Measurements from ENCODE around the gene PRSS27. TPM values are rescaled to one million over a fixed set of nuclear protein-coding genes. Genes with fewer than 3 reads are reported as not detected.

PRSS27 gene
- total RNA-seq, 2 experiments from 2014 or later: 1.9 to 2.0 TPM

DNA sequence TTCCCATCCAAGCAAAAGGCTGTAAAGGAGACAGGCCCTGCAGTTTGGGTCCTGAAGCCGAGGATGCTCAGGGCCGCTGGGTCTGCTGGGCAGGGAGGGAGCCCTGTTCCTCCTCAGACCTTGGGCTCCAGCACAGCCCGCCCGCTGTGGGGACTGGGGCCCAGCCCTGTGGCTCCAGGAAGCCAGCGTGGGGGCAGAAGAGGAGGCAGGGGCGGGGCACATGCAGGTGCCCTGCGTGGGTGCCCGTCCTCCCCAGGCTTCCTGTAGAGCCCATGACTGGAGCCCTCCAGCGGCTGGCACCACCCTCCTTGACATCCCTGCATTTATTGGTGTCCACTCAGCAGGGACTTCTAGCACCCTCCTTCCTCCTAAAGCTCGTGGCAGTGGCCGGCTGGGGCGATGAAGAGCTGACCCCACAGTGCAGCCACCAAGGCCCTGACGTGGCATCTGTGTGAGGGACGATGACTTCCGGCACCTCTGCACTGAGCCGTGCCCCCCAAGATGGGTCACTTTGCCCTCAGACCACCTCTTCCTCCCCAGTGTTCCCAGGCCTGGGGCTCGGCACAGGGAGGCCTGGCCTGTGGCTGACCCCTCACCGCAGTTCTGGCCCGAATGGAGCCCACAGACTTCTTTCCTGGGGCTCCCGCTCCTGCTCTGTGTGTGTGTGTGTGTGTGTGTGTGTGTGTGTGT is 9.9 kb downstream of the PRSS27 start:
- H3K36me3 Mint-ChIP-seq: peaks cover 4% of the 10 kb centered on the region

DNA sequence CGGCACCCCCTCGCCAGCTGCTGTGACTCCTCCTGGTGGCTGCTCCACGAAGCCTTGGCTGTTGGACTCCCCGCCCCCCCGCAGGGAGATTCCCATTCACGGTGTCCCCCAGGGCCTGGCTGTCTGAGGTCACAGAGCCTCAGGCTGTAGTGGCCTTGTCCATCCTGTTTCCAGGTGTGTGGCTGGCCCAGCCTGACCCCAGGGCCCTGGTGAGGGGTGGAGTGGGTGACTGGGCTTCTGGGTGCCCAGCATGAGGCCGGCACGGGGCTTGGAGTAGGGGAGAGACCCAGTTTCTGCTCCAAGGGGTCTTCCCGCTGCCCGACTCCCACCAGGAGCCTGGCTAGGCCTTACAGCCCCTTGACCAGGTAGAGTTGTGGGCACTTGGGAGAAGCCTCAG is 10.4 kb downstream of the PRSS27 start:
- Mint-ChIP-seq H3K4me3 (no peak overlapping the region), H3K27ac (no peak overlapping the region), H3K27me3 (peaks cover 4% of the 10 kb centered on the region), H3K9me3 (no peaks in the 10 kb centered on the region), H3K4me1 (no peaks in the 10 kb centered on the region), H3K36me3 (peaks cover 4% of the 10 kb centered on the region)
- no peak for DNase-seq

More for the DNA sequence above, 9.9 kb downstream of the PRSS27 start:
- peaks cover 8% of the 10 kb centered on the region for H3K27me3 Mint-ChIP-seq
- DNase-seq: no peak
- H3K4me3 Mint-ChIP-seq: no peak overlapping the region
- H3K27ac Mint-ChIP-seq: no peak overlapping the region
- no peaks in the 10 kb centered on the region for H3K9me3 Mint-ChIP-seq
- H3K4me1 Mint-ChIP-seq: peaks cover 3% of the 10 kb centered on the region

- Mint-ChIP-seq H3K4me1 (no peaks in the 10 kb centered on the region), H3K27ac (no peak overlapping the region), H3K4me3 (no peak overlapping the region), H3K36me3 (peaks cover 4% of the 10 kb centered on the region), H3K9me3 (no peaks in the 10 kb centered on the region), H3K27me3 (peaks cover 4% of the 10 kb centered on the region)
- DNase-seq: no peak
These were observed 11.0 kb downstream of the PRSS27 start for GRCh38 chr16:2708955-2709587.

DNA sequence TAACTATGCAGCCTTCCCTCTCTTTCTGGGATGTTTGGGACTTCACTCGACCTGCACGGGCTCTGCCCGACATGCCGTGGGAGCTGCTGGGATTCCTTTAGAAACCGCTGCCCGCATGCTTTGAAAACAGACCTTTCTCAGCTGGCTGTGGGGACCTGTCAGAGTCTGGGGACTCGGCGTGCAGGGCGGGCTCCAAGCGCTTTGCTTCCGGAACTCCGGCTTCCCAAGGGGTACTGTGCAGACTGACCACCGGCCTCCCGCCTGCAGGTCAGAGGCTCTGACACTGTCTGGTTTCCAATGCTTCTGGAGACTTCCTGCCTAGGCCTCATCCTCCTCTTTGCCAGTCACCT is 11.8 kb downstream of the PRSS27 start:
- H3K4me3 Mint-ChIP-seq: no peak overlapping the region
- no peaks in the 10 kb centered on the region for H3K4me1 Mint-ChIP-seq
- H3K36me3 Mint-ChIP-seq: peaks cover 4% of the 10 kb centered on the region
- no peaks in the 10 kb centered on the region for H3K9me3 Mint-ChIP-seq
- H3K27ac Mint-ChIP-seq: no peak overlapping the region
- H3K27me3 Mint-ChIP-seq: no peaks in the 10 kb centered on the region
- no peak for DNase-seq

DNA sequence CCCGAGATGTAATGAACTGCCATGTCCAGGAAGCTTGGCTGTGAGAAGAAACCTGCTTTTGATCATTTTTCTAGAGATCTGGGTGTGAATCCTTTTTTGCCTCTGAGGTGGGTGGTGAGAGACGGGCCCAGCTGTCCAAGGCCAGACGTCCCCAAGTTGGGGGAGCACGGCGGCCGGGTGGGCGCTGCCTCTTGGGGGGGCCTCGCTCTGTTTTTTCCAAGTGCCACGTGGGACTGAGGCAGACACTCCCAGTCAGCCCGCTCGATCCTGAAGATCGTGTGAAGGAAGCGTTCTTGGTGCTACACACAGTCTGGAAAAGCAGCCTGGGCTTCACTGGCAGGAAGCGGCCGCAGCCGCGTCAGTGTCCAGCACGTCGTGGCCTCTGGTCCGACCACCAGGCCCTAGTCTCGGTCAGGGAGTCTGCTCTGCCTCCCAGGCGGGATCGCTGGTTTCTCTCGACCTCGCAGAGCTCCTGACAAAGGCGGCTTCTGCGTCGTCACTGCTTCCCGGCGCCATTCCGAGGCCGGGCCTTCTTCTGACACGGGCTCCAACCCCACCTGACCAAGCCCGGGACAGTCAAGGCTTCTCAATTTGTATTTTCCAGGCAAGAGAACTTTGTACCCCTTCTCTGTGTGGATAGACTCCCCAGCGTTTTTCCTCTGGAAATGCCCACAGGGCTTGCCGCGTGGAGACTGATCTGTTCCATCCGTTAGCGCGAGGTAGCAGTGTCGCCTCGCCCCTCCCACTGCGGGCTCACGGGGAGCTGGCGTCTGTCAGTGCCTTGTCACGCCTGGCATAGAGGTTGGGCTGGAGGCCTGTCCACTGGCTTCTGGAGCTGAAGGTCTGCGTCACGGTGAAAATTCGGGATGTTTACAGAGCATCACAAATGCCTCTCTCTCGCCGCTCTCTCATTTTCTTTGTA is 12.4 kb downstream of the PRSS27 start:
- no peak overlapping the region for H3K4me3 Mint-ChIP-seq
- no peak overlapping the region for H3K27ac Mint-ChIP-seq
- no peaks in the 10 kb centered on the region for H3K27me3 Mint-ChIP-seq
- no peaks in the 10 kb centered on the region for H3K4me1 Mint-ChIP-seq
- DNase-seq: no peak
- peaks cover 4% of the 10 kb centered on the region for H3K36me3 Mint-ChIP-seq
- no peaks in the 10 kb centered on the region for H3K9me3 Mint-ChIP-seq

DNA sequence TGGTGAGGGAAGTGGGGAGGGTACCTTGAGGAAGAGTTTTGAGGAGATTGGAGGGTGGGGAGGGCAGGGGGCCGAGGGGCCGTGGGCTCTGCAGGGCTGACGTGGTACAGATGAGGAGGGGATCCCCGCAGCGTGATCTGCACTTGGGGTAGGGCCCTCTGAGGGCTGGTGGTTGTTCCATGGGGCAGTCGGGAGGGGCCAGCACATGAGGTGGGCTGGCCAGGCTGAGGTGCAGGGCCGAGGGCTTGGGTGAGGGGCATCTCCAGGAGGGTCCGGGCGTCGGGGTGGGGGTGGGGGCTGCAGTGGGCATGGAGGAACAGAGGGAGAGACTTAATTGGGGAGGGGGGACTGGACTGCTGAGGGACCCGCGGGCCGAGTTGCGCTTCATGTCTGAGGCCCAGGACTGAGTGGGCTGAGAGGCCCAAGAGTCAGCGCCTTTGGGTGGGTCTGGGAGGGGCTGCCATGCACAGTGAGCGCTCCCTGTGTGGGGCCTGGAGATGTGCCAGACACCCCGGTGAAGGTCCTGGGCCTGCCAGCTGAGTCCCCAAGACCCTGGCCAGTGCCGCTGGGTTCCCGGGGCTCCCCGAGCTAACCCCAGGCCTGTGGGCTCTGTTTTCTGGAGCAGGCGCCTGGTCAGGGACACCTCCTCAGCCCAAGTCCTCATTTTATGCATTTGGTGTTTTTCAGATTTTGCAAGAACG is 13.3 kb downstream of the PRSS27 start:
- no peaks in the 10 kb centered on the region for H3K9me3 Mint-ChIP-seq
- H3K36me3 Mint-ChIP-seq: peaks cover 4% of the 10 kb centered on the region
- no peak overlapping the region for H3K4me3 Mint-ChIP-seq
- no peaks in the 10 kb centered on the region for H3K4me1 Mint-ChIP-seq
- no peaks in the 10 kb centered on the region for H3K27me3 Mint-ChIP-seq
- H3K27ac Mint-ChIP-seq: no peak overlapping the region
- no peak for DNase-seq

GRCh38 chr16:2706085-2706484 is 13.9 kb downstream of the PRSS27 start:
- Mint-ChIP-seq H3K9me3 (no peaks in the 10 kb centered on the region), H3K27ac (no peak overlapping the region), H3K4me1 (no peaks in the 10 kb centered on the region), H3K4me3 (no peak overlapping the region), H3K27me3 (no peaks in the 10 kb centered on the region), H3K36me3 (peaks cover 4% of the 10 kb centered on the region)
- DNase-seq: no peak

GRCh38 chr16:2705351-2705750 is 14.7 kb downstream of the PRSS27 start:
- Mint-ChIP-seq H3K36me3 (peaks cover 4% of the 10 kb centered on the region), H3K27me3 (no peaks in the 10 kb centered on the region), H3K4me1 (no peaks in the 10 kb centered on the region), H3K4me3 (no peak overlapping the region), H3K27ac (no peak overlapping the region), H3K9me3 (no peaks in the 10 kb centered on the region)
- no peak for DNase-seq

DNA sequence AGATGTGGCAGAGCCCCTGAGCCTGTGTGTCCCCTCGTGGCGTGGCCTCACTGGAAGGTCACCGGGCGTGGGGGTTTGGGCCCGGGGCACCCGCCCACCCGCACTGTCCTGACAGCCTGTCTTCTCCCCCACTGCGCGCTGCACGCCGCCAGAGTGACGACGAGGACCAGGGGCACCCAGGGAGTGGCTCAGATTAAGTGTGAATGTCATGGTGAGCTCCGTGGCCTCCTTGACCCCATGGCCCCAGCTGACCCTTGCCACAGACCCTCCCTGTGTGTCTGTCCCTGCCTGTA is 15.1 kb downstream of the PRSS27 start:
- DNase-seq: no peak
- no peak overlapping the region for H3K27ac Mint-ChIP-seq
- peaks cover 4% of the 10 kb centered on the region for H3K36me3 Mint-ChIP-seq
- H3K4me3 Mint-ChIP-seq: no peak overlapping the region
- no peaks in the 10 kb centered on the region for H3K4me1 Mint-ChIP-seq
- no peaks in the 10 kb centered on the region for H3K9me3 Mint-ChIP-seq
- H3K27me3 Mint-ChIP-seq: no peaks in the 10 kb centered on the region

DNA sequence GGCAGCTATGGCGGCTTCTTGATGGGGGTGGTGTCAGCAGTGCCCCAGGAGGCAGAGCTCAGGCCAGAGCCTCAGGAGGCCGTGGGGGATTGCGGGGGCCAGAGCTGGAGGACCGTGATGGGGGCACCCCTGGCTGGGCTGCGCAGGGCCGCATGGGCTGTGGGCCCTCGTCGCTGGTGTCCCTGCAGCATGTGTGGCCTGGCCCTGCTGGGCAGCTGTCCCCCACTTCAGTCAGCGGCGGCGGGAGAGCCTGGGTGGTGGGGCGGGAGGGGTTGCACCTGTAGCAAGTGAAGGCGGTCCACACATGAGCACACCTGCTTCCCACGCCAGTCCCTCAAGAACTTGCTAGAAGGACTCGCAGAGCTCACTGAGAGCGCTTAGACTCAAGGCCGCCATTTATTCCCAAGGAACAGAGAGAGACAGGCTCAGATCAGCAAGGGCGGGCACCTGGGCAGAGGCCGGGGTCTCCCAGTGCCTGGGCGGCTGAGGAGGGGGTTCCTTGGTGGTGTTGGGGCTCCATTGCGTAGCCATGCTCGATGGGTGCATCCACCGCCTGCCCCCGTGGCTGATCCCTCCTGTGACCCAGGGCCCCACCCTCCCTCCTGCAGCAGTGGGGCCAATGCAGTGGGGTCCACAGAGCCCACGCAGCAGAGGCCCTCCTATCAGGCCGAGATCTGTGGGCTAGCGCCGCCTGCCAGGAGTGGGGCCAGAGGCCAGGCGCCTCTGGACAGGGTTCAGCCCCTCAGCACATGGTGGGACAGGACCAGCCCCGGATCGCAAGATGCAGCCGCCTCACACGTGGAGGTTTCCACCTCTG is 15.7 kb downstream of the PRSS27 start:
- Mint-ChIP-seq H3K27ac (no peak overlapping the region), H3K36me3 (peaks cover 4% of the 10 kb centered on the region), H3K27me3 (no peaks in the 10 kb centered on the region), H3K9me3 (no peaks in the 10 kb centered on the region), H3K4me1 (no peaks in the 10 kb centered on the region), H3K4me3 (no peak overlapping the region)
- DNase-seq: no peak

DNA sequence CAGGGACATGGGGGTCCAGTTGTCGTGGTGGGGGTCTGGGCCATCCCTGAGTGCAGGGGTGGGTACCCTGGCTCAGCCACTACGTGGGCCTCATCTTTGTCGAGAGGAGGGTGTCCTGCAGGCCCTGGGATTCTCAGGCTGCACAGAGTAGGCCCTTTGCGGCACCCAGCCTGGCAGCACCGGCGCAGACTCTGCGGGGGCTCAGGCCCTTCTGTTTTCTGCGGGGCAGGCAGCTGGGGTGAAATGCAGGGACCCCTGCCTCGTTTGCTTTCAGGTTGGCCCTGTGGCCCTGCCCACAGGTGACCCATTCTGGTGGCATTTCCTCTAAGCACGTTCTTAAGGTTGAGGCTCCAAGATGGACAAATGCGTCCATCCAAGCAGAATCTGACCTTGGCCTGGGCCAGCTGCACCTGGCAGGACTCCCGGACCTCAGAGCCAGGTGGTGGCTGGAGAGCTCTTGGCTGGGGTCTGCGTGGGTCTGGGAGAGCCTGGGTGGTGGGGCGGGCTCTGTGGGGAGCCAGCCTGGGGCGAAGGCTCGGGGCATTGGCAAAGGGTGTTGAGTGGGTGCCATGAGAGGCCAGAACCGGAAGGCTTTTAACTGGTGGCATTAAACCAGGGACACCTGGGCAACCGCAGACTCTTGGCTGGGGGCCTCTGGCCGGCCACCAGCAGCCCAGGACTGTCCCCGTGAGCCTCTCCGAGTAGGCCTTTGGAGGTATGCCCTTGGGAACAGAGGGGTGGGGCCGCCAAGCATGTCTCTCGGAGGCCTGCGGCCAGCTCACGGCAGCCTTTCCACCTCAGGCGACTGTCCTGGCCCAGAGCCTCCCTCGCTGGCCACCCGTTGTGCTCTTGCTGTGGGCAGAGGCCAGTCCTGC is 16.9 kb downstream of the PRSS27 start:
- Mint-ChIP-seq H3K4me3 (no peak overlapping the region), H3K9me3 (no peaks in the 10 kb centered on the region), H3K36me3 (peaks cover under 1% of the 10 kb centered on the region), H3K27ac (no peak overlapping the region), H3K27me3 (no peaks in the 10 kb centered on the region), H3K4me1 (no peaks in the 10 kb centered on the region)
- DNase-seq: no peak

DNA sequence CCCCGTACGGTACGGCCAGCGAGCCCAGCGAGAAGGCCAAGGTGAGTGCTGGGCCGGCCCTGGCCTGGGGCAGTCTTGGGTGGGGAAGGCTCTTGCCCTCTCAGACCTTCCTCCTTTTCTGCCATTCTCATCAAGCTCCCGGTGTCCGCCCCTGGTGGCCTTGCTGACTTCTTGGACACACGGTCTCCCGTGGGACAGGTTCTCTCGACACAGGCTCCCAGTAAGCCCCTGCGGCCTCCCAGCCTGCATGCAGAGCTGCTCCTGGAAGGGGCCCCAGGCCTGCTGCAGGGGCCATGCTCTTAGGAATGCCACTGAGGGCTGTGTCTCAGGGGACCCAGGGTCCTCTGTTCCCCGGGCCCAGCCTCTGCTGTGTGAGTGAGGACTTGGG is 17.6 kb downstream of the PRSS27 start:
- no peaks in the 10 kb centered on the region for H3K4me1 Mint-ChIP-seq

GRCh38 chr16:2701713-2702437 is 18.1 kb downstream of the PRSS27 start:
- peaks cover 2% of the 10 kb centered on the region for H3K36me3 Mint-ChIP-seq
- no peak overlapping the region for H3K4me3 Mint-ChIP-seq

More for the DNA sequence above, 17.6 kb downstream of the PRSS27 start:
- Mint-ChIP-seq H3K4me3 (no peak overlapping the region), H3K27ac (no peak overlapping the region), H3K9me3 (no peaks in the 10 kb centered on the region), H3K27me3 (no peaks in the 10 kb centered on the region), H3K36me3 (no peaks in the 10 kb centered on the region)
- no peak for DNase-seq

More at GRCh38 chr16:2701713-2702437, 18.1 kb downstream of the PRSS27 start:
- H3K27me3 Mint-ChIP-seq: no peaks in the 10 kb centered on the region
- H3K27ac Mint-ChIP-seq: no peak overlapping the region
- no peak for DNase-seq
- H3K9me3 Mint-ChIP-seq: no peaks in the 10 kb centered on the region
- H3K4me1 Mint-ChIP-seq: no peaks in the 10 kb centered on the region

All from activated naive CD8-positive, alpha-beta T cell treated with anti-CD3 and anti-CD28 coated beads for 36 hours (primary cell).